Endodermal cell (in vitro differentiated cells): ENCODE measurements around the gene ZFX. TPM values are rescaled to one million over a fixed set of nuclear protein-coding genes. Genes with fewer than 3 reads are reported as not detected.

ENCODE experiments used
- DNase-seq: peaks from one replicate; pipeline ENCODE4 v3.0.0-alpha.2; 2017
- H3K27ac ChIP-seq: 2 replicates; pipeline ENCODE4 v1.5.1; 2013; ENCODE audit warnings: mild to moderate bottlenecking, low read depth, low read length, moderate library complexity
- H3K27me3 ChIP-seq: 2 replicates; pipeline ENCODE4 v1.6.1; 2013; ENCODE audit warnings: mild to moderate bottlenecking, low read length, moderate library complexity; ENCODE audit not compliant: insufficient read depth, control insufficient read depth, poor library complexity, severe bottlenecking
- H3K36me3 ChIP-seq: 2 replicates; pipeline ENCODE4 v1.7.0; 2013; ENCODE audit warnings: mild to moderate bottlenecking, low read length, moderate library complexity; ENCODE audit not compliant: control insufficient read depth, insufficient read depth
- H3K4me1 ChIP-seq: one replicate; pipeline ENCODE4 v1.7.0; 2013; ENCODE audit warnings: low read length; ENCODE audit not compliant: control insufficient read depth, insufficient read depth
- H3K4me3 ChIP-seq: 2 replicates; pipeline ENCODE4 v1.5.1; 2013; ENCODE audit warnings: mild to moderate bottlenecking, low read length, moderate library complexity
- H3K9ac ChIP-seq: 2 replicates; pipeline ENCODE4 v1.6.1; 2013; ENCODE audit warnings: mild to moderate bottlenecking, low read length, moderate library complexity; ENCODE audit not compliant: poor library complexity, severe bottlenecking; ENCODE audit errors: extremely low read depth
- H3K9me3 ChIP-seq: 2 replicates; pipeline ENCODE4 v1.6.1; 2013; ENCODE audit warnings: mild to moderate bottlenecking, low read length, moderate library complexity; ENCODE audit not compliant: control insufficient read depth
- H3K27ac Mint-ChIP-seq: 2 replicates; pipeline ENCODE4 v1.8.0; 2020; ENCODE audit warnings: mixed read lengths
- H3K27me3 Mint-ChIP-seq: 2 replicates; pipeline ENCODE4 v1.8.0; 2021; ENCODE audit warnings: mild to moderate bottlenecking, mixed read lengths; ENCODE audit not compliant: insufficient read depth
- H3K36me3 Mint-ChIP-seq: 2 replicates; pipeline ENCODE4 v1.8.0; 2020; ENCODE audit warnings: low read depth, mixed read lengths
- H3K4me1 Mint-ChIP-seq: 2 replicates; pipeline ENCODE4 v1.8.0; 2020; ENCODE audit warnings: mixed read lengths
- H3K4me3 Mint-ChIP-seq: 2 replicates; pipeline ENCODE4 v1.8.0; 2020; ENCODE audit warnings: mild to moderate bottlenecking, moderate library complexity, mixed read lengths
- H3K9me3 Mint-ChIP-seq: 2 replicates; pipeline ENCODE4 v1.8.0; 2020; ENCODE audit warnings: mild to moderate bottlenecking, mixed read lengths
- CTCF ChIP-seq: fragments of 200-600 bp; sonication (generic); conservative IDR thresholded peaks from 2 replicates; pipeline ENCODE4 v1.5.0; 2021; ENCODE audit warnings: antibody characterized with exemption, mild to moderate bottlenecking
- WGBS, 2 experiments: methylation state at CpG; one replicate each; pipeline versions ENCODE4 v1.1.5 to v1.1.7; 2013; ENCODE audit warnings: missing lambda C conversion rate in 2 of 2, mixed read lengths in 1 of 2; ENCODE audit not compliant: insufficient coverage in 1 of 2, insufficient read length in 1 of 2; 5-methylcytosine and 5-hydroxymethylcytosine counted together
- total RNA-seq, 2 donors: library from RNA; stranded (reverse); fragmentation: NEBNext Ultra II Directional in 1 of 2; extraction: Animal tissue kit (Norgen Biotek cat#: 25700) in 1 of 2; gene quantifications; 2 replicates in 1 of 2; 3 replicates in 1 of 2; pipeline ENCODE4 v1.2.1, GENCODE V29; 2021

ZFX gene
- total RNA-seq, 2 donors from 2014 or later, result 20.3 to 51.0 TPM

DNA sequence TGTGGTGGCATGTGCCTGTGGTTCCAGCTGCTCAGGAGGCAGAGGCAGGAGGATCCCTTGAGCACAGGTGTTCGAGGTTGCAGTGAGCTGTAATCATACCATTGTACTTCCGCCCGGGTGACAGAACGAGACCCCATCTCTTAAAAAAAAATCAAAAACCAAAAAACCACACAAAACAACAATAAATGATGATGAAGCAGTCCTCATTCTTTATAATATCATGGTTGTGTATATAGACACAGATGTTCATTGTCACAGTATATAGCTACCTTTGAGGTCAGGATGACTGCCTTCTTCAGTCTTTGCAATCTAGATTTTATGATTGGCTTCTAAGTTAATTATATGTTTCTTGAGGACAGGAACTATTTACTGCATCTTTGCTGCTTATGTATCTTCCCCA is 37.0 kb downstream of the ZFX start:
- Histone ChIP-seq H3K27ac (no peak overlapping the region), H3K9ac (no peak overlapping the region), H3K4me1 (no peaks in the 10 kb centered on the region), H3K36me3 (peaks cover 8% of the 10 kb centered on the region), H3K9me3 (no peaks in the 10 kb centered on the region), H3K4me3 (no peak overlapping the region), H3K27me3 (no peaks in the 10 kb centered on the region)
- no peak for DNase-seq
- no peak for TF ChIP-seq CTCF
- H3K4me3 Mint-ChIP-seq, result no peak overlapping the region
- H3K36me3 Mint-ChIP-seq, result peaks cover 24% of the 10 kb centered on the region
- no peaks in the 10 kb centered on the region for H3K9me3 Mint-ChIP-seq
- WGBS, 2 experiments, result 100% methylated on average over 1 of the region's 4 CpGs; no CpG with 5 or more reads in 1 of the 2 experiments
- no peak overlapping the region for H3K27ac Mint-ChIP-seq
- no peaks in the 10 kb centered on the region for H3K27me3 Mint-ChIP-seq
- peaks cover 23% of the 10 kb centered on the region for H3K4me1 Mint-ChIP-seq

GRCh38 chrX:24186986-24187385 is 37.5 kb downstream of the ZFX start:
- no peak for DNase-seq
- Mint-ChIP-seq H3K4me3 (no peak overlapping the region), H3K27me3 (no peaks in the 10 kb centered on the region), H3K36me3 (peaks cover 24% of the 10 kb centered on the region), H3K4me1 (peaks cover 23% of the 10 kb centered on the region), H3K27ac (no peak overlapping the region), H3K9me3 (no peaks in the 10 kb centered on the region)
- WGBS, 2 experiments, result 100% methylated on average over 1 to 2 of the region's 4 CpGs
- no peak overlapping the region for H3K4me3 ChIP-seq
- no peaks in the 10 kb centered on the region for H3K9me3 ChIP-seq
- no peak overlapping the region for H3K9ac ChIP-seq
- TF ChIP-seq CTCF, result no peak
- peaks cover 7% of the 10 kb centered on the region for H3K36me3 ChIP-seq
- H3K27ac ChIP-seq, result no peak overlapping the region
- no peaks in the 10 kb centered on the region for H3K4me1 ChIP-seq
- no peaks in the 10 kb centered on the region for H3K27me3 ChIP-seq

DNA sequence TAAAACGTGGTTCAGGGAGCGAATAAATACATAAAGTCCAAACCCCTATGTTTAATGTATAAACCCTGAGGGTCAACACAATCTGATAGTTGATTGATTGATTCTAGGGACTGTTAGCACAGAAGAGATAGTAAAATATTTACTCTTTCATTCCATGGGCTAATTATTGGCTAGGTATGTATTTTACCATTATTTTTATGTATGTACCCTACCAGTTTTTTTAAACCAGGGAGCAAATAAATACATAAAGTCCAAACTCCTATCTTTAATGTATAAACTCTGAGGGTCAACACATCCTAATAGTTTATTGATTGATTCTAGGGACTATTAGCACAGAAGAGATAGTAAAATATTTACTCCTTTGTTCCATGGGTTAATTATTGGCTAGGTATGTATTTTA is 40.0 kb downstream of the ZFX start:
- no peak overlapping the region for H3K9ac ChIP-seq
- H3K36me3 ChIP-seq, result peaks cover 10% of the 10 kb centered on the region
- Mint-ChIP-seq H3K4me3 (no peak overlapping the region), H3K9me3 (no peaks in the 10 kb centered on the region), H3K4me1 (peaks cover 31% of the 10 kb centered on the region), H3K36me3 (peaks cover 36% of the 10 kb centered on the region), H3K27me3 (no peaks in the 10 kb centered on the region), H3K27ac (no peak overlapping the region)
- DNase-seq, result no peak
- H3K27ac ChIP-seq, result no peak overlapping the region
- WGBS, 2 experiments, result no CpG with 5 or more reads among the region's 2 CpGs
- H3K4me1 ChIP-seq, result no peaks in the 10 kb centered on the region
- no peak overlapping the region for H3K4me3 ChIP-seq
- no peak for TF ChIP-seq CTCF
- no peaks in the 10 kb centered on the region for H3K9me3 ChIP-seq
- no peaks in the 10 kb centered on the region for H3K27me3 ChIP-seq
